Left lung (tissue), 10 donors: ENCODE data around the gene TMPRSS12. TPM values are rescaled to one million over a fixed set of nuclear protein-coding genes. Genes with fewer than 3 reads are reported as not detected.
"Not testable (repeated sequence)": the region's sequence is repeated elsewhere in the genome, so short reads cannot be mapped to it uniquely, and the experiment has no call there.

ENCODE experiments used
- ATAC-seq: fragments of 200-7000 bp; cut with Tn5 transposase; one replicate; pipeline ENCODE4 v1.9.1; 2020; ENCODE audit warnings: moderate library complexity
- DNase-seq, 4 donors: peaks; one replicate each; pipeline ENCODE4 v3.0.0-alpha.2; 2013 to 2020
- H3K27ac ChIP-seq, 2 donors: fragments of 200-600 bp; sonication (generic) in 1 of 2; one replicate each; pipeline versions ENCODE4 v1.5.0 to v1.8.0; 2020 to 2021
- H3K27me3 ChIP-seq, 2 donors: fragments of 200-600 bp; sonication (generic) in 1 of 2; one replicate each; pipeline versions ENCODE4 v1.5.0 to v1.8.0; 2020 to 2021
- H3K36me3 ChIP-seq, 2 donors: fragments of 200-600 bp; sonication (generic) in 1 of 2; one replicate each; pipeline versions ENCODE4 v1.5.0 to v1.8.0; 2020 to 2021
- H3K4me1 ChIP-seq, 2 donors: fragments of 200-600 bp; one replicate each; pipeline ENCODE4 v1.8.0; 2021
- H3K4me3 ChIP-seq, 2 donors: fragments of 200-600 bp; sonication (generic) in 1 of 2; one replicate each; pipeline versions ENCODE4 v1.5.0 to v1.8.0; 2020 to 2021; ENCODE audit warnings: mild to moderate bottlenecking in 1 of 2
- H3K9me3 ChIP-seq, 2 donors: fragments of 200-600 bp; sonication (generic) in 1 of 2; one replicate each; pipeline versions ENCODE4 v1.5.0 to v1.8.0; 2020 to 2021
- intact Hi-C, 2 donors: fragments of 100-400 bp; cut with DNase I; formaldehyde crosslinking; loops; one replicate each; pipeline versions ENCODE4 v1.11.2 to v1.14.2; 2022
- polyA plus RNA-seq, 6 donors: library from polyadenylated mRNA; unstranded; fragments of 120-200 nt; gene quantifications; one replicate each; pipeline ENCODE4 v1.2.1, GENCODE V29; 2013; ENCODE audit not compliant: insufficient read length in 6 of 6
- total RNA-seq, 2 donors: library from RNA; stranded (reverse); fragmentation: NEBNext Ultra II Directional; extraction: Animal tissue kit (Norgen Biotek cat#: 25700); gene quantifications; one replicate each; pipeline ENCODE4 v1.2.1, GENCODE V29; 2021
- TF ChIP-seq, protein P1 (sequence below), 2 donors: fragments of 200-600 bp; sonication (generic) in 1 of 2; IDR thresholded peaks; one replicate each; pipeline versions ENCODE4 v1.5.0 to v1.8.0; 2021; ENCODE audit warnings: antibody characterized with exemption in 2 of 2
- donor health status: DM: no; HTN: yes; CAD: no.
- donor health status: DM: no; HTN: no; CAD: no.

The TMPRSS12 gene
- total and polyA plus RNA-seq, 8 donors = 0.06 to 0.12 (median 0.08) TPM; not detected in 4

DNA sequence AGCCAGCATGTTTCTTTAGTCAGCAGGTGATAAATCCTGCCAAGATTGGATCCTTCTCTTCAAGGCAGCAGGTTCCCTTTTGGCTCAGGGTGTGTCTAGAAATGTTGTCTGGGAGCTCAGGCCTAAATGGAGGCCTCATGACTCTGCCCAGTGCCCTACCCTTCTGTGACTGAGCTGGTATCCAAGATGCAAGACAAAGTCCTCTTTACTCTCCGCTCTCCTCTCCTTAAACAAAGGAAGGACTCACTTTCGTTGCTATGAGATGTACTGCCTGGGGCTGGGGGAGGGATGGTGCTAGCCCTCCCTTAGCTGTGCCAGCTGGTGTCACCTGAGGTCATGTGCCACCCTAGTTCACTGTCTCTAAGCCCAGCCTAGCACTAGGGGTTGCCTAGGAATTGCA is 13.8 kb upstream of the TMPRSS12 start:
- TF ChIP-seq, protein P1, sequence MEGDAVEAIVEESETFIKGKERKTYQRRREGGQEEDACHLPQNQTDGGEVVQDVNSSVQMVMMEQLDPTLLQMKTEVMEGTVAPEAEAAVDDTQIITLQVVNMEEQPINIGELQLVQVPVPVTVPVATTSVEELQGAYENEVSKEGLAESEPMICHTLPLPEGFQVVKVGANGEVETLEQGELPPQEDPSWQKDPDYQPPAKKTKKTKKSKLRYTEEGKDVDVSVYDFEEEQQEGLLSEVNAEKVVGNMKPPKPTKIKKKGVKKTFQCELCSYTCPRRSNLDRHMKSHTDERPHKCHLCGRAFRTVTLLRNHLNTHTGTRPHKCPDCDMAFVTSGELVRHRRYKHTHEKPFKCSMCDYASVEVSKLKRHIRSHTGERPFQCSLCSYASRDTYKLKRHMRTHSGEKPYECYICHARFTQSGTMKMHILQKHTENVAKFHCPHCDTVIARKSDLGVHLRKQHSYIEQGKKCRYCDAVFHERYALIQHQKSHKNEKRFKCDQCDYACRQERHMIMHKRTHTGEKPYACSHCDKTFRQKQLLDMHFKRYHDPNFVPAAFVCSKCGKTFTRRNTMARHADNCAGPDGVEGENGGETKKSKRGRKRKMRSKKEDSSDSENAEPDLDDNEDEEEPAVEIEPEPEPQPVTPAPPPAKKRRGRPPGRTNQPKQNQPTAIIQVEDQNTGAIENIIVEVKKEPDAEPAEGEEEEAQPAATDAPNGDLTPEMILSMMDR (IDR thresholded peaks at IDR 0.05) = no peak
- H3K4me3 ChIP-seq = no peak overlapping the region
- no peaks in the 10 kb centered on the region for H3K4me1 ChIP-seq
- intact Hi-C loops = no loop called here
- peaks cover 0 to 9% of the 10 kb centered on the region in 2 donors for H3K9me3 ChIP-seq
- H3K27me3 ChIP-seq = no peaks in the 10 kb centered on the region
- H3K27ac ChIP-seq = no peak overlapping the region
- no peaks in the 10 kb centered on the region for H3K36me3 ChIP-seq
- DNase-seq (no peak), ATAC-seq (no peak)

DNA sequence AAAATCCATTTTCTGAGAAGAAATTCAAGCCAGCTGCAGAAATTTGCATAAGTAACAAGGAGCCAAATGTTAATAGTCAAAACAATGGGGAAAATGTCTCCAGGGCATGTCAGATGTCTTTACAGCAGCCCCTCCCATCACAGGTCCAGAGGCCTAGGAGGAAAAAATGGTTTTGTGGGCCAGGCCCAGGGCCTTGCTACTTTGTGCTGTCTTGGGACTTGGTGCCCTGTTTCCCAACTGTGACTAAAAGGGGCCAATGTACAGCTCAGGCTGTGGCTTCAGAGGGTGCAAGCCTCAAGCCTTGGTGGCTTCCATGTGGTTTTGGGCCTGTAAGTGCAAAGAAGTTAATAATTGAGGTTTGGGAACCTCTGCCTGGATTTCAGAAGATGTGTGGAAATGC is 8.9 kb upstream of the TMPRSS12 start:
- DNase-seq, ATAC-seq, H3K27ac ChIP-seq, H3K27me3 ChIP-seq, H3K4me1 ChIP-seq, H3K4me3 ChIP-seq, H3K36me3 ChIP-seq: not testable (repeated sequence)
- intact Hi-C loops = loop anchor here in 1 of 2 donors (10.0 kb wide), 1 partner anchor 151 kb away; no protein-coding TSS in a partner anchor
- peaks cover 0 to 20% of the 10 kb centered on the region in 2 donors for H3K9me3 ChIP-seq

GRCh38 chr12:50839042-50839441 is 3.7 kb upstream of the TMPRSS12 start:
- intact Hi-C loops = loop anchor here in 1 of 2 donors (10.0 kb wide), 1 partner anchor 146 kb away; no protein-coding TSS in a partner anchor
- Histone ChIP-seq H3K9me3 (peaks cover 0 to 15% of the 10 kb centered on the region in 2 donors), H3K27ac (no peak overlapping the region), H3K4me3 (no peak overlapping the region), H3K36me3 (no peaks in the 10 kb centered on the region), H3K4me1 (no peaks in the 10 kb centered on the region), H3K27me3 (peaks cover 0 to 10% of the 10 kb centered on the region in 2 donors)
- DNase-seq (no peak), ATAC-seq (no peak)
- TF ChIP-seq, protein P1 (IDR thresholded peaks at IDR 0.05) = no peak

- H3K27me3 ChIP-seq = peaks cover 0 to 10% of the 10 kb centered on the region in 2 donors
- DNase-seq = no peak
- TF ChIP-seq, protein P1 (IDR thresholded peaks at IDR 0.05) = no peak
- ATAC-seq = no peak
- H3K4me1 ChIP-seq = no peaks in the 10 kb centered on the region
- intact Hi-C loops = no loop called here
- H3K36me3 ChIP-seq = no peaks in the 10 kb centered on the region
- H3K4me3 ChIP-seq = no peak overlapping the region
- no peak overlapping the region for H3K27ac ChIP-seq
- H3K9me3 ChIP-seq = peaks cover 0 to 6% of the 10 kb centered on the region in 2 donors
These were observed 1.8 kb upstream of the TMPRSS12 start for GRCh38 chr12:50840809-50841487.

GRCh38 chr12:50841716-50842531 is 802 bp upstream of the TMPRSS12 start:
- Histone ChIP-seq H3K27me3 (peaks cover 0 to 10% of the 10 kb centered on the region in 2 donors), H3K4me1 (no peaks in the 10 kb centered on the region), H3K36me3 (no peaks in the 10 kb centered on the region), H3K9me3 (peaks cover 0 to 6% of the 10 kb centered on the region in 2 donors), H3K4me3 (no peak overlapping the region), H3K27ac (no peak overlapping the region)
- TF ChIP-seq, protein P1 (IDR thresholded peaks at IDR 0.05) = no peak
- intact Hi-C loops = no loop called here
- DNase-seq (no peak), ATAC-seq (no peak)
